Activated CD4-positive, alpha-beta memory T cell treated with anti-CD3 and anti-CD28 coated beads for 36 hours (primary cell): ENCODE measurements around the gene PON2. TPM values are rescaled to one million over a fixed set of nuclear protein-coding genes. Genes with fewer than 3 reads are reported as not detected.

Source experiments
- CTCF ChIA-PET: fragments of 350-600 bp; sonication (Branson Sonifier 250); formaldehyde crosslinking; loops from one replicate; lab custom pipeline; 2021; ENCODE audit warnings: antibody characterized with exemption, inconsistent platforms; lab: Charles Lee
- POLR2A ChIA-PET: fragments of 350-600 bp; sonication (Branson Sonifier 250); formaldehyde crosslinking; loops from one replicate; lab custom pipeline; 2021; ENCODE audit warnings: antibody characterized with exemption; lab: Charles Lee
- DNase-seq: peaks from one replicate; pipeline ENCODE4 v3.0.0-alpha.2; 2020
- H3K27ac Mint-ChIP-seq: one replicate; pipeline ENCODE4 v1.8.0; 2021; ENCODE audit warnings: mixed read lengths
- H3K27me3 Mint-ChIP-seq: one replicate; pipeline ENCODE4 v1.8.0; 2021; ENCODE audit warnings: mixed read lengths
- H3K36me3 Mint-ChIP-seq: one replicate; pipeline ENCODE4 v1.8.0; 2021; ENCODE audit warnings: mixed read lengths
- H3K4me1 Mint-ChIP-seq: one replicate; pipeline ENCODE4 v1.8.0; 2021; ENCODE audit warnings: low read depth, mixed read lengths
- H3K4me3 Mint-ChIP-seq: one replicate; pipeline ENCODE4 v1.8.0; 2021; ENCODE audit warnings: mild to moderate bottlenecking, mixed read lengths
- H3K9me3 Mint-ChIP-seq: one replicate; pipeline ENCODE4 v1.8.0; 2021; ENCODE audit warnings: mixed read lengths
- intact Hi-C: fragments of 100-400 bp; cut with micrococcal nuclease; formaldehyde crosslinking; loops from one replicate; pipeline ENCODE4 v1.15.1; 2023
- total RNA-seq, 2 experiments: library from RNA; stranded (reverse); gene quantifications; one replicate each; pipeline ENCODE4 v1.2.3, GENCODE V29; 2021

The PON2 gene
- total RNA-seq, 2 experiments from 2014 or later = 3.6 to 5.0 TPM

DNA sequence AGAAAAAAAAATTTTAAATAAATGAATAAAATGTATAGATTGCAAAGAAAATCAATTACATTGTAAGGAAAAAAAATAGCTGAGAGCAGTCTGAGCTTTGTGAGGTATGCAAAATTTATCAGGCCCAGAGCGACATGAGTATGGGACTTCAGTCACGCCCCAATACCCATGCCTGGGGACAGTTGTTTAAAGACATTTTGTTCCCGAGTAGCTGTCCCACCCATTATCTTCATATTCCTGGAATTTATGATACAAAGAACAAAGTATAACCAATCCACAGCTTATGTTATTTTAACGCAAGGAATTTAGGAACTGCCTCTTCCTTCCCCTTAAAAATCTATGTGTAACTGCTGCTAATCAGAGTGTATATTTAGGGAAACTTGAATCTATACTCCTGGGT is 1.6 kb upstream of the PON2 start:
- ChIA-PET CTCF (no interaction called here), POLR2A (no interaction called here)
- DNase-seq = no peak
- Mint-ChIP-seq H3K27me3 (peaks cover 6% of the 10 kb centered on the region), H3K4me3 (no peak overlapping the region), H3K9me3 (no peaks in the 10 kb centered on the region), H3K4me1 (peaks cover 10% of the 10 kb centered on the region), H3K27ac (no peak overlapping the region), H3K36me3 (no peaks in the 10 kb centered on the region)
- intact Hi-C loops = no loop called here

DNA sequence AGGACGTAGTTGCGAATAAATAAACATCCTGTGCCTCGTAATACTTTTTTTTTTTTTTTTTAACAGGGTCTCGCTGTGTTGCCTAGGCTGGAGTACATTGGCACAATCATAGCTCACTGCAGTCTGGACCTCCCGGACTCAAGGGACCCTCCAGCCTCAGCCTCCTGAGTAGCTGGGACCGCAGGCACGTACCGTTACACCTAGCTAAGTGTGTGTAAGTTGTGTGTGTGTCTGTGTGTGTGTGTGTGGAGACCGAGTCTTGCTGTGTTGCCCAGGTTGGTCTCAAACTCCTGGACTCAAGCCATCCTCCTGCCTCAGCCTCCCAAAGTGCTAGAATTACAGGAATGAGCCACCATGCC is 573 bp upstream of the PON2 start:
- no peak for DNase-seq
- Mint-ChIP-seq H3K27ac (no peak overlapping the region), H3K4me3 (peak overlapping the region; percentile 73), H3K4me1 (peaks cover 10% of the 10 kb centered on the region), H3K36me3 (no peaks in the 10 kb centered on the region), H3K9me3 (no peaks in the 10 kb centered on the region), H3K27me3 (peaks cover 6% of the 10 kb centered on the region)
- CTCF ChIA-PET = interaction anchor here (1.3 kb wide), 1 partner anchor 9 kb away, joined by 3 read pairs; no protein-coding TSS in a partner anchor
- POLR2A ChIA-PET = no interaction called here
- intact Hi-C loops = no loop called here

DNA sequence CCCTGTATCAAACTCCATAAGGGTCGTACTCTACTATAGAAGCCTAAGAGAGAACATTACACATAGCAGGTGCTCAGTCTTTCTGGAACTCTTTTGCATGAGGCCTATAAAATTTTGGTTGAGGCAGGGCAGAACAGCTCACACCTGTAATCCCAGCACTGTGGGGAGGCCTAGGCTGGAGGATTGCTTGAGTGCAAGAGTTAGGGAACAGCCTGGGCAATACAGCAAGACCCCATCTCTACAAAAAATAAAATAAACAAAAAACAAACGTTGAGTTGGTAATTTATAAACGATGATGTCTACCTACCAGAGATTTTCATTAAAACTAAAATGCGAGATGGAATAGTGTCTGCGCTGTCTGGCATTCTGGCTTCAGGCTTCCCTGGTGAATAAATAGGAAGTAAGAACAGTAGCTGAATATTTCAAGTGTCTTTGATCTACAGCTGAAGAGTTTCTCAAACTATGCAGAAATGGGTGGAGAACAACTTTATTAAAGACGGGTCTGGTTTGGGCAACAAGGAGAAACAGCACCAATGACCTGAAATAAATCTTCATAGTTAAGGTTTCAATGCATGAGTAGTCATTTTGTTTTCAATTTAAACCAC is 774 bp downstream of the PON2 start:
- Mint-ChIP-seq H3K27me3 (peaks cover 6% of the 10 kb centered on the region), H3K36me3 (no peaks in the 10 kb centered on the region), H3K4me3 (peak overlapping the region; percentile 57), H3K4me1 (peaks cover 10% of the 10 kb centered on the region), H3K9me3 (no peaks in the 10 kb centered on the region), H3K27ac (no peak overlapping the region)
- CTCF ChIA-PET = no interaction called here
- no peak for DNase-seq
- intact Hi-C loops = no loop called here
- POLR2A ChIA-PET = no interaction called here

DNA sequence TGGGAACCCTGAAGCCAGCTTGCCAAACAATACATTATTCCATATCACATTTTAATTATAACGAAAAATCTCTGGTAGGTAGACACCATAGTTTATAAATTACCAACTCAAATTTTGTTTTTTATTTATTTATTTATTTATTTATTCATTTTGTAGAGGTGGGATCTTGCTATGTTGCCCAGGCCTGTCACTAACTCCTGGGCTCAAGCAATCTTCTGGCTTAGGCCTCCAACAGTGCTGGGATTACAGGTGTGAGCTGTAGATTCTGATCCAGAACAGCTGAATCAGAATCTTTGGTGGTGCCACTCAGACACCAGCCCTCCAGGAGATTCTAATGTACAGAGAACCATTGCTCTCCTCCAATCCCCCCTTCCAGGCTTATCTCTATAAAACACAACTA is 1.7 kb downstream of the PON2 start:
- ChIA-PET CTCF (no interaction called here), POLR2A (no interaction called here)
- H3K27ac Mint-ChIP-seq = no peak overlapping the region
- no peak overlapping the region for H3K4me3 Mint-ChIP-seq
- peaks cover 6% of the 10 kb centered on the region for H3K27me3 Mint-ChIP-seq
- peaks cover 10% of the 10 kb centered on the region for H3K4me1 Mint-ChIP-seq
- no peaks in the 10 kb centered on the region for H3K36me3 Mint-ChIP-seq
- no peak for DNase-seq
- intact Hi-C loops = no loop called here
- H3K9me3 Mint-ChIP-seq = no peaks in the 10 kb centered on the region

DNA sequence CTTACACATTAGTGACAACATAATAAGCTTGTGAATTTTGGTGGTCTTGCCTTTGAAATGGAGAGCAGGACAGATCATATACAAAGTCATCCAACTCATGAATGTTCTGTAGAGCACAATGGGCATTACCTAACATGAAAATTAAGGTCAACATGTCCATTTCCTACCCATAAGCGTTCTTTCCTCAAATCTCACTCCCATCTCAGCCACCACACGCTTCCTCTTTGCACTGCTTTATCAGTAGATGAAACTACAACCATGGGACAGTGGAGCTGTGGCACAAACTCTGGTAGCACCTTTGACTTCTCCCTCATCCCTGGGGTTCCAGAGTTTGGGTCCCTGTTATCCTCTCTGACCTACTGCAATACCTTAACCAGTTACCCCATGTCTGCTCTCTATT is 2.2 kb downstream of the PON2 start:
- POLR2A ChIA-PET = no interaction called here
- Mint-ChIP-seq H3K27ac (no peak overlapping the region), H3K9me3 (no peaks in the 10 kb centered on the region), H3K36me3 (no peaks in the 10 kb centered on the region), H3K4me3 (no peak overlapping the region), H3K27me3 (peaks cover 6% of the 10 kb centered on the region), H3K4me1 (peaks cover 10% of the 10 kb centered on the region)
- intact Hi-C loops = no loop called here
- CTCF ChIA-PET = no interaction called here
- DNase-seq = no peak

- H3K9me3 Mint-ChIP-seq = no peaks in the 10 kb centered on the region
- H3K27me3 Mint-ChIP-seq = peaks cover 4% of the 10 kb centered on the region
- no peaks in the 10 kb centered on the region for H3K36me3 Mint-ChIP-seq
- ChIA-PET CTCF (no interaction called here), POLR2A (no interaction called here)
- no peak overlapping the region for H3K27ac Mint-ChIP-seq
- no peak for DNase-seq
- intact Hi-C loops = no loop called here
- no peak overlapping the region for H3K4me3 Mint-ChIP-seq
- peaks cover 10% of the 10 kb centered on the region for H3K4me1 Mint-ChIP-seq
Measured at GRCh38 chr7:95430864-95431263, 4.0 kb downstream of the PON2 start.

DNA sequence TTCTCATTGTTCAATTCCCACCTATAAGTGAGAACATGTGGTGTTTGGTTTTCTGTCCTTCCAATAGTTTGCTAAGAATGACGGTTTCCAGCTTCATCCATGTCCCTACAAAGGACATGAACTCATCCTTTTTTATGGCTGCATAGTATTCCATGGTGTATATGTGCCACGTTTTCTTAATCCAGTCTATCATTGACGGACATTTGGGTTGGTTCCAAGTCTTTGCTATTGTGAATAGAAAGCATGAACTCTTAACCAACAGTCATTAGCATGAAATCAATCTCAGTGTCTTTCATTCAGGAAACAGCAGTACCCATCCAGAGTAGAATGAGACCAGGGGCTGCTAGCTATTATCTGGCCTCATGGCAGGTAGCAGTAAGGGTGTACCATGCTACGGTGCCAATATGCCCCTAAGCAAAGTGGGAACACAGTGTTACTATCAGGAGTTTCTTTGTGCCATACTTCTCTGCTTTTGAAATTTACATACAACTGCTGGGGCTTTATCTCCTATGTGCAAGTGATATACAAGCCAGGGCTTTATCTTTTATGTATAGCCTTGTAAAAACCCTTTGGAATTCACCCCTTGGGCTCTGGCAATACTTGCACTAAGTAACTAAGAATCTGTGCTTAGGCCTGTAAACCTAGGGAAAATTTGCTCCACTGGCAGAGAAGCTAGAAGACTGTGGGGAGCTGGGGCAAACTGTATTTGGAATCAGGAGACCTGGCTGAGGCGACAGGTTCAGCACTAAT is 5.4 kb downstream of the PON2 start:
- ChIA-PET POLR2A (no interaction called here), CTCF (interaction anchor here (0.7 kb wide), 1 partner anchor 34 kb away, joined by 3 read pairs; no protein-coding TSS in a partner anchor)
- no peak overlapping the region for H3K27ac Mint-ChIP-seq
- DNase-seq = no peak
- H3K9me3 Mint-ChIP-seq = no peaks in the 10 kb centered on the region
- H3K4me1 Mint-ChIP-seq = peaks cover 3% of the 10 kb centered on the region
- intact Hi-C loops = no loop called here
- H3K36me3 Mint-ChIP-seq = no peaks in the 10 kb centered on the region
- H3K27me3 Mint-ChIP-seq = no peaks in the 10 kb centered on the region
- no peak overlapping the region for H3K4me3 Mint-ChIP-seq

GRCh38 chr7:95427914-95428516 is 6.8 kb downstream of the PON2 start:
- no peaks in the 10 kb centered on the region for H3K4me1 Mint-ChIP-seq
- no peak overlapping the region for H3K27ac Mint-ChIP-seq
- H3K27me3 Mint-ChIP-seq = no peaks in the 10 kb centered on the region
- POLR2A ChIA-PET = no interaction called here
- DNase-seq = no peak
- no peaks in the 10 kb centered on the region for H3K9me3 Mint-ChIP-seq
- no peak overlapping the region for H3K4me3 Mint-ChIP-seq
- no peaks in the 10 kb centered on the region for H3K36me3 Mint-ChIP-seq
- intact Hi-C loops = no loop called here
- CTCF ChIA-PET = interaction anchor here (0.6 kb wide), 1 partner anchor 49 kb away, joined by 3 read pairs; no protein-coding TSS in a partner anchor

- CTCF ChIA-PET = interaction anchor here (0.6 kb wide), 1 partner anchor 49 kb away, joined by 3 read pairs; no protein-coding TSS in a partner anchor
- H3K27ac Mint-ChIP-seq = no peak overlapping the region
- no peaks in the 10 kb centered on the region for H3K36me3 Mint-ChIP-seq
- H3K4me3 Mint-ChIP-seq = no peak overlapping the region
- no peak for DNase-seq
- H3K27me3 Mint-ChIP-seq = no peaks in the 10 kb centered on the region
- H3K4me1 Mint-ChIP-seq = no peaks in the 10 kb centered on the region
- POLR2A ChIA-PET = no interaction called here
- intact Hi-C loops = no loop called here
- no peaks in the 10 kb centered on the region for H3K9me3 Mint-ChIP-seq
Measured at GRCh38 chr7:95427166-95427565, 7.7 kb downstream of the PON2 start.

DNA sequence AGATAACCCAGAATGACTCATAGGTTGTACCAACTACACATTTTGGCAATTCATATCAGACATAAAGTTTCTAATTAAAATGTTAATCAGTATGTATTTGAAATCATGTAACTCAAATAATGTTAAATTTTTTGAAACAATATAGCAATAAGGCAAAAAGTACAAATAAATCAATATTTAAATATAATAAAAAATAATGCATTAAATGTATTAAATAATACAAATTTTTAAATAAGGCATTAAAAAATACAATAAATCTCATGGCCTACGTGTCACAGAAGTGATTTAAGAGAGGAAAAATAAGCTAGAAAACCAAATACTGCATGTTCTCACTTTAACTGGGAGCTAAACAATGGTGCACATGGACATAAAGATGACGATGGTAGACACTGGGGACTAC is 9.1 kb downstream of the PON2 start:
- ChIA-PET POLR2A (no interaction called here), CTCF (no interaction called here)
- DNase-seq = no peak
- intact Hi-C loops = no loop called here
- no peak overlapping the region for H3K27ac Mint-ChIP-seq
- H3K4me3 Mint-ChIP-seq = no peak overlapping the region
- no peaks in the 10 kb centered on the region for H3K4me1 Mint-ChIP-seq
- no peaks in the 10 kb centered on the region for H3K36me3 Mint-ChIP-seq
- H3K9me3 Mint-ChIP-seq = no peaks in the 10 kb centered on the region
- H3K27me3 Mint-ChIP-seq = no peaks in the 10 kb centered on the region

GRCh38 chr7:95424716-95425115 is 10.1 kb downstream of the PON2 start:
- ChIA-PET POLR2A (no interaction called here), CTCF (no interaction called here)
- Mint-ChIP-seq H3K27me3 (no peaks in the 10 kb centered on the region), H3K36me3 (no peaks in the 10 kb centered on the region), H3K27ac (no peak overlapping the region), H3K4me3 (no peak overlapping the region), H3K9me3 (no peaks in the 10 kb centered on the region), H3K4me1 (no peaks in the 10 kb centered on the region)
- no peak for DNase-seq
- intact Hi-C loops = no loop called here

GRCh38 chr7:95421847-95422444 is 12.9 kb downstream of the PON2 start:
- POLR2A ChIA-PET = no interaction called here
- Mint-ChIP-seq H3K4me1 (no peaks in the 10 kb centered on the region), H3K36me3 (no peaks in the 10 kb centered on the region), H3K9me3 (no peaks in the 10 kb centered on the region), H3K4me3 (no peak overlapping the region), H3K27ac (no peak overlapping the region), H3K27me3 (peaks cover 1% of the 10 kb centered on the region)
- DNase-seq = no peak
- CTCF ChIA-PET = interaction anchor here (0.5 kb wide), 1 partner anchor 972 kb away, joined by 3 read pairs; no protein-coding TSS in a partner anchor
- intact Hi-C loops = no loop called here
